Brain microvascular endothelial cell (primary cell): Measurements from ENCODE around the gene VPS18.

Source experiments
- DNase-seq: peaks from one replicate; pipeline ENCODE4 v3.0.0-alpha.2; 2020
- H3K27ac ChIP-seq: fragments of 250-450 bp; sonication (Bioruptor Pico); 2 replicates; pipeline ENCODE4 v1.5.1; 2020; ENCODE audit warnings: mild to moderate bottlenecking, moderate library complexity
- H3K27me3 ChIP-seq: fragments of 250-450 bp; sonication (Bioruptor Pico); replicated peaks from 2 replicates; pipeline ENCODE4 v1.5.1; 2020; ENCODE audit warnings: mild to moderate bottlenecking
- H3K36me3 ChIP-seq: fragments of 250-450 bp; sonication (Bioruptor Pico); replicated peaks from 2 replicates; pipeline ENCODE4 v1.5.1; 2020; ENCODE audit warnings: mild to moderate bottlenecking
- H3K4me3 ChIP-seq: 2 replicates; pipeline ENCODE4 v1.5.1; 2011; ENCODE audit warnings: low read depth, mild to moderate bottlenecking, control low read depth, low read length, moderate library complexity
- in situ Hi-C: cut with HindIII; loops from 2 replicates; pipeline ENCODE4 v1.10.0; 2017; ENCODE audit warnings: low sequenced_read_pairs, low pct_ligation_motif_present
- TF ChIP-seq, protein P1 (sequence below): IDR thresholded peaks from 2 replicates; pipeline ENCODE4 v1.5.1; 2011; ENCODE audit warnings: low read depth, mild to moderate bottlenecking, moderate library complexity, low read length, control low read depth, inconsistent platforms; ENCODE audit errors: missing control alignments

Gene VPS18

DNA sequence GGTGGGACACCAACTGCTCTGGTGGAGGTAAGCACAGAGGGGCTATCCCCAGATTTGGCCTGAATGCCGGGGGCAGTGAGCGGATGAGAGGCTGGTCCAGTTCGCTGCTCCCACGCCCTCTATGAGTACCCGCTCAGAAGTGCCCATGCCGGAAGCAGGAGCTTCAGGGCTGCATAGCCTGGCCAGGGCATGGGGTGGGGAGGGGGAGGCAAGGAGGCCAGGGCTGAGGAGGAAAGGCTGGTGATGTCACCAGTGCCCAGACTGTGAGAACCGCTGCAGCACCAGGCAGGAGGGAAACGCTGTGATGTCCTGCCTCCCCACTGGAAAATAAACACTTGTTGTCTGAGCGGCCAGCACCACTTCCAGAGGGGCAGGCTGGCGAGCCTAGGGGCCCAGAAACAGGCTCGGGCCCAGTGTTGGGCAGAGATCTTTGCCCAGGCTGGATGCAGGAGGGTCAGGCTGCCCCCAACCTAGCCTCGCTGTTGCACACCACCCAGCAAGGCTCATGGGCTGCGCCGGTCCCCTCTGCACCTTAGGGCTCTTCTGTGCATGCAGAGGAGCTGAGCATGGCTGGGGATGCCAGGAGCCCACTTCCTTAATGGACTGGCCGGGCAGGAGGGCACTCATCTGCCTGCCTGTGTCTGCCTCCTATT is 24.0 kb downstream of the VPS18 start:
- no peak for DNase-seq
- in situ Hi-C loops: loop anchor here (25.0 kb wide), 1 partner anchor 94 kb away; no protein-coding TSS in a partner anchor
- TF ChIP-seq, protein P1, sequence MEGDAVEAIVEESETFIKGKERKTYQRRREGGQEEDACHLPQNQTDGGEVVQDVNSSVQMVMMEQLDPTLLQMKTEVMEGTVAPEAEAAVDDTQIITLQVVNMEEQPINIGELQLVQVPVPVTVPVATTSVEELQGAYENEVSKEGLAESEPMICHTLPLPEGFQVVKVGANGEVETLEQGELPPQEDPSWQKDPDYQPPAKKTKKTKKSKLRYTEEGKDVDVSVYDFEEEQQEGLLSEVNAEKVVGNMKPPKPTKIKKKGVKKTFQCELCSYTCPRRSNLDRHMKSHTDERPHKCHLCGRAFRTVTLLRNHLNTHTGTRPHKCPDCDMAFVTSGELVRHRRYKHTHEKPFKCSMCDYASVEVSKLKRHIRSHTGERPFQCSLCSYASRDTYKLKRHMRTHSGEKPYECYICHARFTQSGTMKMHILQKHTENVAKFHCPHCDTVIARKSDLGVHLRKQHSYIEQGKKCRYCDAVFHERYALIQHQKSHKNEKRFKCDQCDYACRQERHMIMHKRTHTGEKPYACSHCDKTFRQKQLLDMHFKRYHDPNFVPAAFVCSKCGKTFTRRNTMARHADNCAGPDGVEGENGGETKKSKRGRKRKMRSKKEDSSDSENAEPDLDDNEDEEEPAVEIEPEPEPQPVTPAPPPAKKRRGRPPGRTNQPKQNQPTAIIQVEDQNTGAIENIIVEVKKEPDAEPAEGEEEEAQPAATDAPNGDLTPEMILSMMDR: no peak
- Histone ChIP-seq H3K36me3 (no peaks in the 10 kb centered on the region), H3K27ac (no peak overlapping the region), H3K27me3 (no peaks in the 10 kb centered on the region), H3K4me3 (no peak overlapping the region)

DNA sequence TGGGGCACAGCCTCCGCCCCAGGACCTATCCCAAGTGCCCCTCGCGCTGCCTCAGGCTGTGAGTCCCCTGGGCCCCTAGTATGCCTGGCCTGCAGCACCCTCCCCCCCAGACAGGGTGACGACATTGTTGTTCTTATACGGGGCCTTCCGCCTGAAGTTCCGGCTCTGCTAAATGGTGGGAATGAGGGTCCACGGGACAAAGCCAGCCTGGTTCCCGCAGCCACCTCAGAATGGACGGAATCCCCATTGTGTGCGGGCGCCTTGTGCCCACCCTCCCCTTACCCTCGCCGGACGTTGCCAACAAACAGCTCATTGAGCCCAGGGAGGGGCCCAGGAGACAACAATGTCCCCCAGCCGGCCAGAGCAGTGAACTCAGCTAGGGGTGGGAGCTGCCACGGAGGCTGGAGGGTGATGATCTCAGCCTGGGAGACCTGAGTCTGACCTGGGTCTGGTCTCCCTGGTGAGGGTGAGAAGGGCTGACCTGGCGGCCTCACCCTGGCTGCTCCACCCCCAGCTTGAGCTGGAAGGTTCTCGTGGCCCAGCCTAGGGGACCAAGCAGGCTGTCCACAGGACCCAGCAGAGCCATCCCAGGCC is 24.6 kb downstream of the VPS18 start:
- in situ Hi-C loops: loop anchor here (25.0 kb wide), 1 partner anchor 93 kb away; no protein-coding TSS in a partner anchor
- TF ChIP-seq, protein P1: no peak
- no peak for DNase-seq
- Histone ChIP-seq H3K36me3 (no peaks in the 10 kb centered on the region), H3K4me3 (no peak overlapping the region), H3K27me3 (no peaks in the 10 kb centered on the region), H3K27ac (no peak overlapping the region)

DNA sequence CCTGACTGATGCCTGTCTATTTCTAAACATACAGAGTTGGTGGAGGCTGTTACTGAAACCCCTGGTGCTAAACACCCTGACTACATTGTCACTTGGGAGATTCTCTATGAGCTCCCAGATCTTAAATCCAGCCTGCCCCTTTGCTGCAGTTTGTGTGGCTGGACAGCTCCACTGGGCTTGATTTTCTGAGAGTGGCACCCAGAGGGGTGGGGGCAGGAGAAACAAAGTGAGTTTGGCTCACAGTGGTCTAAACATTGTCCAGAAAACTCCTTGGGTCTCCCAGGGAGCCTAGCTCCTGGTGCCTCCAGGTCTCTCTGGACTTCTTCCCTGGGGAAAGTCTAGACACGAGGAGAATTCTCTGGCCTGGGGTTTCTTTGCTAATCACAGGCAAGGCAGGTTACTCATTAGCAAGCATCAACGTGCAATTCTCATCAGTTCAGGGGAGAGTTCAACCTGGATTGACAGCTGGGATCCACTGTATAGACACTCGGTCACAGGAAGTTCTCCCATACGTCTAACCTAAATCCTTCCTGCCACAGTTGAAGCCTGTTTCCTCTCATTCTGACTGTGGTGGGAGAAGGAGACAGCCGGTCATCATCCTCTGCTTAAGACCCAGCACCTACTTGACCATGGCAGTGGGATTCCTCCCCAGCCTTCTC is 27.8 kb downstream of the VPS18 start:
- TF ChIP-seq, protein P1: no peak
- DNase-seq: no peak
- peaks cover 18% of the 10 kb centered on the region for H3K27me3 ChIP-seq
- no peak overlapping the region for H3K27ac ChIP-seq
- H3K4me3 ChIP-seq: no peak overlapping the region
- in situ Hi-C loops: loop anchor here (25.0 kb wide), 1 partner anchor 90 kb away; no protein-coding TSS in a partner anchor
- H3K36me3 ChIP-seq: no peaks in the 10 kb centered on the region

DNA sequence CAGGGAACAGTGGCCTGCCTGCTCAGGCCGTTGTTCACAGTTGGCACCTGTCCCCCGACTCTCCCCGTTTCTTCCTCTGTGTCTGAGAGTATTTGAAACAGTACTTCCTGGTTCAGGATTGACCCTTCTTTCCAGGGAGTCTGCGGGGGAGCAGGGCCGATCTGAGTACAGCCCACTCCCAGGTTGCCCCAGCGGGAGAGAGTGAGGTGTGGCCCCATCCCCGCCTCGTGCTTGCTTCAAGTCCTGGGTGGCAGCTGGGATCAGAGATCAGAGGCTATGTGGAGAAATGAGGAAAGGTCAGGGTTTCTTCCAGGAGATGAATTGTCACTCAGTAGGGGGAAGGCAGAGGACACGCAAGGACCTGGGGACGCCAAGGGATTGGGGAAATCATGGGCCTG is 28.4 kb downstream of the VPS18 start:
- Histone ChIP-seq H3K36me3 (no peaks in the 10 kb centered on the region), H3K27ac (no peak overlapping the region), H3K27me3 (peaks cover 23% of the 10 kb centered on the region), H3K4me3 (no peak overlapping the region)
- TF ChIP-seq, protein P1: no peak
- in situ Hi-C loops: loop anchor here (25.0 kb wide), 1 partner anchor 90 kb away; no protein-coding TSS in a partner anchor
- DNase-seq: no peak

DNA sequence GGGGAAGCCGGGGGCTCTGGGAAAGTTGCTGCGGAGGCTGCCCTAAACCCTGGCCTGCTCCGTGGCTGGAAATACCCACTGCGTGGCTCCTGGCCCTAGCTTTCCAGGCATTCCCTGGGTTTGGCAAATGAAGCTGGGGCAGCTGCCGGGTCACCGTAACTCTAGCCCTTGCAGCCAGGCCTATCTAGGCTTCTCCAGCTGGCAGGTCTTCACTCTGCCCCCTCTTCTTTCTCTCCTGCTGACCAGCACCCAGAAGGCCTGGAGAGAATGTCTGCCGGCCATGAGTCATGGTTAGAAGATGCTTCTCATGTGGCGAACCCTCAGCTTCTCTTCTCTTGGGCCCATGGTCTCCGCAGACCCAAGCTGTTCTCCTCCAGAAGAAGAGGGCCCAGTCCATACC is 29.3 kb downstream of the VPS18 start:
- in situ Hi-C loops: loop anchor here (25.0 kb wide), 1 partner anchor 89 kb away; no protein-coding TSS in a partner anchor
- TF ChIP-seq, protein P1: no peak
- H3K27me3 ChIP-seq: peaks cover 29% of the 10 kb centered on the region

More for the DNA sequence above, 29.3 kb downstream of the VPS18 start:
- H3K27ac ChIP-seq: no peak overlapping the region
- no peak for DNase-seq
- H3K36me3 ChIP-seq: no peaks in the 10 kb centered on the region
- H3K4me3 ChIP-seq: no peak overlapping the region
